Measurements from ENCODE around the gene MGAT4D.
"Not testable (repeated sequence)": the region's sequence is repeated elsewhere in the genome, so short reads cannot be mapped to it uniquely, and the experiment has no call there.

Gene MGAT4D

DNA sequence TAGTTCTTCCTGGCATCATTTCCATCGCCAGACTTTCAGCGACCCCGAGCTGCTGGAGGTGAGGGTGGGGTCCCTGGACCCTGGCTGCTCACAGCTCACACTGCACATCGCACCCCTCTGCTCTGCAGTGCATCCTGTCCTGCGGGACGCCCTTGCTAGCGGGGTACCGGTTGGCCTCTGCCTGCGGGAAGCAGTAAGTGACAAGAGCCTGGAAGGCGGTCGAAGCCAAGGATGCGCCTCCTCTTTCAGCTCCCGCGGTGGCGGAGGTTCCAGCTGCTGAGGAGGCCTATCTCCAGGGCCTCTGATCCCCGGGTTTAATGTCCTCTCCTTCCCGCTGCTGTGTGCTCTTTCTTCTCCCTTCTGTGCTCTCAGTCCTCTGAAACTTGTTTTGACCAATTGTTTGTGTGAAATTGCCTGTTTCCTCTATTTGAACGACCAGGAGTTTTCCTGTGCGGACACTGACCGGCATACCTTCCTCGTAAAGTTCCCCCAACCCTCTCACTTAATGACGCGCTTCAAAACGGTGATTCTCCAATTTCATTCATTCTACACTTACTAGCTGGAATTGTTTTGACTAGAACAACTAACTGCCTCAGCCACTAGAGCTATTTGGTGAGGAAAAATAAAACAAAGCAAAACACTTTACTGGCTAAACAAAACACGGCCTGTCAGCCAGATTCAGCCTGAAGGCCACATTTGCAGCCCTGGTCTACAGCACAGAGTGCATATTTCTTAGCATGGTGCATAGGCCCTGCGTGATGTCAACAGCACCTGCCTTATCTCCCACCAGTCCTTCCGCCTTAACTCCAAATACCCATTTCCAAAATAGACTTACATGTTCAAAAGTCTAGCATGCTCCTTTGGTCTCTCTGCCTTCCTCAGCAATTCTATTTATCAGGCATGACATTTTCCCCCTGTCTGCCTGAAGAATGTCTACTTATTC is 28.0 kb downstream of the MGAT4D start:
- H3K4me1 ChIP-seq: no peaks in the 10 kb centered on the region
- no peak for DNase-seq (ENCODE audit: low spot score in 2 of 2)
- H3K4me3 ChIP-seq: no peak overlapping the region
- no peaks in the 10 kb centered on the region for H3K9me3 ChIP-seq
- in situ Hi-C loops (cut with MboI; ENCODE audit: low sequenced_read_pairs): no loop called here
- no peaks in the 10 kb centered on the region for H3K36me3 ChIP-seq (replicated peaks)
- H3K27me3 ChIP-seq (ENCODE audit: low read depth): peaks cover 21% of the 10 kb centered on the region

- no peak for DNase-seq (ENCODE audit: low spot score in 2 of 2)
- Histone ChIP-seq H3K4me3 (no peak overlapping the region), H3K27me3 (ENCODE audit: low read depth) (peaks cover 13% of the 10 kb centered on the region; the same call in 1 of the 2 replicates), H3K4me1 (no peaks in the 10 kb centered on the region), H3K9me3 (no peaks in the 10 kb centered on the region), H3K36me3 (replicated peaks) (no peaks in the 10 kb centered on the region)
- in situ Hi-C loops (cut with MboI; ENCODE audit: low sequenced_read_pairs): no loop called here
Measured at GRCh38 chr4:140466146-140466545, 31.9 kb downstream of the MGAT4D start.

DNA sequence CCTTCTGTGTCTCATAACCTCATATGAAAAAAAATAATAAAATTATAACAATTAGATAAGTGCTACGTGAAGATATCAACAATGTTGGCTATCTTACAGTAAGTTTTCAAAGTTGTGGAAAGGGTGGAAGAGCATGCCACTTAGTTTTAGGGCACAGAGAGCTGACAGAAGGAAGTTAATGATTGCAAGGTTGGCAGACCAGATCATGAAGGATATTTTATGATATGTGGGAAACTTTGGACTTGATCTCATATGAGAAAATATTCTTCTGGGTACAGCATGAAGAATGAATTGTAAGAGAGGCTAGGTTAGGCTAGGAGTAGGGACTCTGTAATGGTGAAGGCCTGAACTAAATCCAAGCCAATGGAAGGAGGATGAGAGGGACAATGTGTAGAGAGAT is 34.5 kb downstream of the MGAT4D start:
- Histone ChIP-seq H3K9me3 (no peaks in the 10 kb centered on the region), H3K4me3 (no peak overlapping the region), H3K27me3 (ENCODE audit: low read depth) (peaks cover 9% of the 10 kb centered on the region; the same call in 1 of the 2 replicates), H3K4me1 (no peaks in the 10 kb centered on the region), H3K36me3 (replicated peaks) (no peaks in the 10 kb centered on the region)
- DNase-seq (ENCODE audit: low spot score in 2 of 2): no peak
- in situ Hi-C loops (cut with MboI; ENCODE audit: low sequenced_read_pairs): no loop called here

DNA sequence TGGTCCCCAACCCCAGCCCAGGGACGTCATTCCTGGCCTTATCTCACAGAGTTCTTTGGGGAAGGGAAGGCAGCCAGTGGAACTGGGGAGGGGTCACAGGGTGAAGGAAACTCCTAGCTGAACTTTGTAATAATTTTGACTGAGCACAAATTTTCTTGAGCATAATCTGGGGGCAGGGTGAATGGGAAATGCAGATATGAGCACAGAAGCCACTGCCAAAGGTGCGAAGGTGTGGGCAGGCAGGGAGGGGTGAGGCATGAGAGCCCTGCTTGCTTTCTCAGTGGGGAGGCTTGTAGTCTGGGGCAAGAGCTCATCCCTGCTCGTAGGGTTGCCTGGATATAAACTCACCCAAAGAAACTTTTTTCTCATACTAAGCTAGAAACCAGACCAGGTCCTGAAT is 34.9 kb downstream of the MGAT4D start:
- DNase-seq (ENCODE audit: low spot score in 2 of 2): no peak
- Histone ChIP-seq H3K9me3 (no peaks in the 10 kb centered on the region), H3K4me1 (no peaks in the 10 kb centered on the region), H3K4me3 (no peak overlapping the region), H3K36me3 (replicated peaks) (no peaks in the 10 kb centered on the region), H3K27me3 (ENCODE audit: low read depth) (peaks cover 7% of the 10 kb centered on the region; the same call in 1 of the 2 replicates)
- in situ Hi-C loops (cut with MboI; ENCODE audit: low sequenced_read_pairs): no loop called here

GRCh38 chr4:140450352-140450751 is 47.7 kb downstream of the MGAT4D start:
- Histone ChIP-seq H3K4me1 (no peaks in the 10 kb centered on the region; the same call in 1 of the 2 replicates), H3K27me3 (ENCODE audit: low read depth) (no peaks in the 10 kb centered on the region; the same call in 1 of the 2 replicates), H3K4me3 (no peak overlapping the region), H3K36me3 (replicated peaks) (no peaks in the 10 kb centered on the region), H3K9me3 (no peaks in the 10 kb centered on the region; the same call in 1 of the 2 replicates)
- no peak for DNase-seq (ENCODE audit: low spot score in 2 of 2)
- in situ Hi-C loops (cut with MboI; ENCODE audit: low sequenced_read_pairs): no loop called here

- Histone ChIP-seq H3K36me3 (replicated peaks) (no peaks in the 10 kb centered on the region), H3K27me3 (ENCODE audit: low read depth) (no peaks in the 10 kb centered on the region), H3K4me3 (no peak overlapping the region), H3K9me3 (no peaks in the 10 kb centered on the region; the same call in 1 of the 2 replicates), H3K4me1 (no peaks in the 10 kb centered on the region; the same call in 1 of the 2 replicates)
- DNase-seq (ENCODE audit: low spot score in 2 of 2): no peak
- in situ Hi-C loops (cut with MboI; ENCODE audit: low sequenced_read_pairs): no loop called here
Measured at GRCh38 chr4:140448830-140449229, 49.3 kb downstream of the MGAT4D start.

DNA sequence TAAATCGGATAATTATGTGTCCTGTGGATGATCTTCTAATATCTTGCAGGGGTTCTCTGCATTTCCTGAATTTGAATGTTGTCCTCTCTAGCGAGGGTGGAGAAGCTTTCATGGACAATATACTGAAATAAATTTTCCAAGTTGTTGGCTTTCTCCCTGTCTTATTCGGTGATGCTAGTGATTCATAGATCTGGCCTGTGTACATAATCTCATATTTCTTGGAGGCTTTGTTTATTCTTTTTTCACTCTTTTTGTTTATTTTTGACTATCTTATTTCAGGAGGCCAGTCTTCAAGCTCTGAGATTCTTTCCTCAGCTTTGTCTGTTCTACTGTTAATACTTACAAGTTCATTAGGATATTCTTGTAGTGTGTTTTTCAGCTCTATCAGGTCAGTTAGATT is 49.9 kb downstream of the MGAT4D start:
- Histone ChIP-seq H3K4me1 (no peaks in the 10 kb centered on the region; the same call in 1 of the 2 replicates), H3K9me3 (no peaks in the 10 kb centered on the region; the same call in 1 of the 2 replicates), H3K4me3 (no peak overlapping the region), H3K36me3 (replicated peaks) (no peaks in the 10 kb centered on the region), H3K27me3 (ENCODE audit: low read depth) (no peaks in the 10 kb centered on the region)
- DNase-seq (ENCODE audit: low spot score in 2 of 2): no peak
- in situ Hi-C loops (cut with MboI; ENCODE audit: low sequenced_read_pairs): no loop called here

GRCh38 chr4:140444347-140444746 is 53.7 kb downstream of the MGAT4D start:
- H3K4me3 ChIP-seq; H3K4me1 ChIP-seq; DNase-seq (ENCODE audit: low spot score in 2 of 2); H3K36me3 ChIP-seq (replicated peaks); in situ Hi-C loops (cut with MboI; ENCODE audit: low sequenced_read_pairs); H3K9me3 ChIP-seq; H3K27me3 ChIP-seq (ENCODE audit: low read depth): not testable (repeated sequence)

- H3K4me1 ChIP-seq: no peaks in the 10 kb centered on the region
- no peak for DNase-seq (ENCODE audit: low spot score in 2 of 2)
- H3K36me3 ChIP-seq (replicated peaks): no peaks in the 10 kb centered on the region
- H3K9me3 ChIP-seq: no peaks in the 10 kb centered on the region
- peaks cover 9% of the 10 kb centered on the region for H3K27me3 ChIP-seq (ENCODE audit: low read depth)
- H3K4me3 ChIP-seq: no peak overlapping the region
- in situ Hi-C loops (cut with MboI; ENCODE audit: low sequenced_read_pairs): no loop called here
Measured at GRCh38 chr4:140439644-140440142, 58.4 kb downstream of the MGAT4D start.

DNA sequence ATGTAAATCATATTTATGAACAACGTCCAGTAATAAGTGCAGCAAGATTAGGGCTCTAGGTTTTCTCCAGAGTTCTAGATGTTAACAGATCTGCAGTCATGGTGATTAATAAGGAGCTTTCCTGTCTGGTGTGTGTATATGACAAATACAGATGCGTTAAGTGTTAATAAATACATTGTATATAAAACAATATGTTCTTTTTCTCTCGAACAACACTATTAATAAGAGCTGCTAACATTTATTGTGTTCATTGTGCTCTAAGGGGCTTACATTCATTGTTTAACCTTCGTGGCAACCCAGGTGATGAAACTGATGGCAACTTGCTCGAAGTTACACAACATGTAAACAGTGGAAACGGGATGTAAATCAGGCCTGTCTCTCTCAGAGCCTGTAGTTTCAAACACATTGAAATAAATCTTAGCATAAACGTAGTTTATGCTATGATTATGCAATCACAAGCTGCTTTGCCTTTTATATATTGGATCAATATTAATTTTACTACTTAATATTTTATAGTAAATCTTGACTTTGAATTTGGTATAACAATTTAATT is 70.1 kb downstream of the MGAT4D start:
- no peak for DNase-seq (ENCODE audit: low spot score in 2 of 2)
- Histone ChIP-seq H3K27me3 (ENCODE audit: low read depth) (no peaks in the 10 kb centered on the region), H3K4me1 (peaks cover 11% of the 10 kb centered on the region), H3K4me3 (peak overlapping the region; percentile 72), H3K9me3 (no peaks in the 10 kb centered on the region), H3K36me3 (replicated peaks) (peaks cover 4% of the 10 kb centered on the region; the same call in 1 of the 2 replicates)
- in situ Hi-C loops (cut with MboI; ENCODE audit: low sequenced_read_pairs): no loop called here

- DNase-seq (ENCODE audit: low spot score in 2 of 2): peak; percentile 87 to 93
- Histone ChIP-seq H3K27me3 (ENCODE audit: low read depth) (no peaks in the 10 kb centered on the region), H3K9me3 (no peaks in the 10 kb centered on the region), H3K4me3 (peak within 1 kb of the TSS; percentile 72), H3K36me3 (replicated peaks) (peaks cover 4% of the 10 kb centered on the region; the same call in 1 of the 2 replicates), H3K4me1 (peaks cover 11% of the 10 kb centered on the region)
- in situ Hi-C loops (cut with MboI; ENCODE audit: low sequenced_read_pairs): no loop called here
Measured at GRCh38 chr4:140427106-140427918, 70.8 kb downstream of the MGAT4D start, which contains the start of gene CLGN. Gene CLGN (minus strand): TSS chr4:140427648. CDS start chr4:140413078, 14,570 bp downstream.

DNA sequence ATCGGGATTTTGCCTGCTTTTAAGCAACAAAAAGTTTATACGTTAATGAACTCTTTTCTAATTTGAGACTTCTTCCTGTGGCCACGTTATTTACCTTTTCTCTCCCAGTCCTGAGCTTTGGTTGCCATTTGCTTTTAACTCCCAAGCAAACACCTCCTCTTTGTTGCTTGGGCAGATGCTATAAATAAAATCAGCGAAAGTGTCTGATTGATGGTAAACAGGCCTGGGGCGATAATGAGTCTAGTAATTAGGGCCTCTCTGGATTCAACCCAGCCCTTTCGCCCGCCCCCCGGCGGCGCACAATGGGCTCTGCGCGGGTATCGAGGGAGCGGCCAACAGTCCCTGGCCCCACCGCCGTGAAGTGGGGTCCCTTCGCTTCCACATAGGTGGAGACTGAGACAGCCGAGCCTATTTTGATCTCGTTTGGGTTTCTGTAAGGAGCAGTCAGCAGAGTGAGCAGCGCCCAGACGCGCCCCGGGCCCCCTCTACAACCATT is 71.4 kb downstream of the MGAT4D start:
- in situ Hi-C loops (cut with MboI; ENCODE audit: low sequenced_read_pairs): no loop called here
- DNase-seq (ENCODE audit: low spot score in 2 of 2): peak; percentile 13 to 73
- no peaks in the 10 kb centered on the region for H3K9me3 ChIP-seq

DNA sequence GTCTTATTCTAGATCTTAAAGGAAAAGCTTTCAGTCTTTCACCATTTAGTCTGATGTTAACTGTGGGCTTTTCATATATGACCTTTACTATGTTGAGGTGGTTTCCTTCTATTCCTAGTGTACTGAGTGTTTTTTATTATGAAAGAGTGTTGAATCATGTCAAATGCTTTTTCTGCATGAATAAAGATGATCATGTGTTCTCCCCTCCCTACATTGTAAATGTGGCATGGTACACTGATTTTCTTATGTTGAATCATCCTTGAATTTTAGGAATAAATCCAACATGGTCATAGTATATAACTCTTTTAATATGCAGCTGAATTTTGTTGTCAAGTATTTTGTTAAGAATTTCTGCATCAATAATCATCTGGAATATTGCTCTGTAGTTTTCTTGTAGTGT is 75.0 kb downstream of the MGAT4D start:
- Histone ChIP-seq H3K36me3 (replicated peaks) (peaks cover 4% of the 10 kb centered on the region; the same call in 1 of the 2 replicates), H3K4me3 (no peak overlapping the region), H3K27me3 (ENCODE audit: low read depth) (no peaks in the 10 kb centered on the region), H3K4me1 (peaks cover 11% of the 10 kb centered on the region), H3K9me3 (no peaks in the 10 kb centered on the region)
- no peak for DNase-seq (ENCODE audit: low spot score in 2 of 2)
- in situ Hi-C loops (cut with MboI; ENCODE audit: low sequenced_read_pairs): no loop called here

More for the DNA sequence above, 71.4 kb downstream of the MGAT4D start:
- H3K4me1 ChIP-seq: peaks cover 11% of the 10 kb centered on the region
- peak overlapping the region; percentile 72 for H3K4me3 ChIP-seq
- H3K27me3 ChIP-seq (ENCODE audit: low read depth): no peaks in the 10 kb centered on the region
- peaks cover 4% of the 10 kb centered on the region; the same call in 1 of the 2 replicates for H3K36me3 ChIP-seq (replicated peaks)

Data from HAP-1 (cell line).